GM23338 (cell line): ENCODE measurements around the gene RPTOR. TPM values are rescaled to one million over a fixed set of nuclear protein-coding genes. Genes with fewer than 3 reads are reported as not detected.
A peak's percentile ranks its signal among the peaks of the same experiment; 100 is the strongest.

Experiments
- ATAC-seq: fragments of 200-7000 bp; cut with Tn5 transposase; 3 replicates; pipeline ENCODE4 v1.9.1; 2020
- DNase-seq: peaks from one replicate; pipeline ENCODE4 v3.0.0-alpha.2; 2015; ENCODE audit warnings: low spot score
- H2AFZ ChIP-seq: fragments of 200-600 bp; sonication (generic); 2 replicates; pipeline ENCODE4 v1.8.0; 2016; ENCODE audit warnings: antibody characterized with exemption, mild to moderate bottlenecking, moderate library complexity
- H3F3A ChIP-seq: fragments of 200-600 bp; sonication (generic); replicated peaks from 2 replicates; pipeline ENCODE4 v1.8.0; 2017; ENCODE audit warnings: antibody characterized with exemption, mixed run types, low read depth
- H3K27ac ChIP-seq: fragments of 200-600 bp; sonication (generic); 2 replicates; pipeline ENCODE4 v1.6.1; 2016; ENCODE audit warnings: low read depth
- H3K27me3 ChIP-seq: fragments of 200-600 bp; sonication (generic); 2 replicates; pipeline ENCODE4 v1.8.0; 2016; ENCODE audit warnings: mild to moderate bottlenecking, mixed run types, moderate library complexity; ENCODE audit not compliant: insufficient read depth
- H3K36me3 ChIP-seq: fragments of 200-600 bp; sonication (generic); 2 replicates; pipeline ENCODE4 v1.8.0; 2016; ENCODE audit warnings: mild to moderate bottlenecking; ENCODE audit not compliant: insufficient read depth
- H3K4me1 ChIP-seq: fragments of 200-600 bp; sonication (generic); 2 replicates; pipeline ENCODE4 v1.8.0; 2016; ENCODE audit warnings: mild to moderate bottlenecking, moderate library complexity; ENCODE audit not compliant: insufficient read depth
- H3K4me2 ChIP-seq: fragments of 200-600 bp; sonication (generic); 2 replicates; pipeline ENCODE4 v1.7.1; 2017; ENCODE audit warnings: mixed run types
- H3K4me3 ChIP-seq: fragments of 200-600 bp; sonication (generic); 2 replicates; pipeline ENCODE4 v1.6.1; 2016; ENCODE audit warnings: mixed run types
- H3K79me2 ChIP-seq: fragments of 200-600 bp; sonication (generic); replicated peaks from 2 replicates; pipeline ENCODE4 v1.8.0; 2017; ENCODE audit warnings: mild to moderate bottlenecking; ENCODE audit not compliant: insufficient read depth
- H3K9me2 ChIP-seq: fragments of 200-600 bp; sonication (generic); 2 replicates; pipeline ENCODE4 v1.8.0; 2017; ENCODE audit not compliant: insufficient read depth
- H4K20me1 ChIP-seq: fragments of 200-600 bp; sonication (generic); replicated peaks from 2 replicates; pipeline ENCODE4 v1.8.0; 2017; ENCODE audit warnings: mild to moderate bottlenecking; ENCODE audit not compliant: insufficient read depth
- H3K27ac Mint-ChIP-seq: 2 replicates; pipeline ENCODE4 v1.8.0; 2020; ENCODE audit warnings: inconsistent platforms, mild to moderate bottlenecking, moderate library complexity, mixed read lengths
- H3K27me3 Mint-ChIP-seq: 3 replicates; pipeline ENCODE4 v1.8.0; 2022; ENCODE audit warnings: low read depth, mild to moderate bottlenecking, moderate library complexity, mixed read lengths, inconsistent platforms; ENCODE audit not compliant: insufficient read depth, poor library complexity
- H3K36me3 Mint-ChIP-seq: 3 replicates; pipeline ENCODE4 v1.8.0; 2021; ENCODE audit warnings: low read depth, mild to moderate bottlenecking, inconsistent platforms, moderate library complexity, mixed read lengths
- H3K4me1 Mint-ChIP-seq: 3 replicates; pipeline ENCODE4 v1.8.0; 2020; ENCODE audit warnings: mild to moderate bottlenecking, inconsistent platforms, mixed read lengths
- H3K4me3 Mint-ChIP-seq: 3 replicates; pipeline ENCODE4 v1.8.0; 2021; ENCODE audit warnings: moderate library complexity, mild to moderate bottlenecking, inconsistent platforms, mixed read lengths
- H3K9me3 Mint-ChIP-seq: 3 replicates; pipeline ENCODE4 v1.8.0; 2020; ENCODE audit warnings: moderate library complexity, mild to moderate bottlenecking, inconsistent platforms, mixed read lengths
- CREB1 ChIP-seq: fragments of 250-450 bp; sonication (Bioruptor Pico); IDR thresholded peaks from 2 replicates; pipeline ENCODE4 v1.5.0; 2020; ENCODE audit warnings: low read depth, mild to moderate bottlenecking, moderate library complexity
- CTCF ChIP-seq, 2 experiments: fragments of 200-600 bp in 1 of 2; sonication (generic) in 1 of 2; conservative IDR thresholded peaks; 2 replicates each; pipeline versions ENCODE4 v1.5.1 to v1.6.1; 2016 to 2017; ENCODE audit warnings: antibody characterized with exemption in 2 of 2, low read depth in 2 of 2, mild to moderate bottlenecking in 2 of 2, moderate library complexity in 1 of 2
- ETS1 ChIP-seq: IDR thresholded peaks from 2 replicates; pipeline ENCODE4 v1.6.1; 2016; ENCODE audit warnings: antibody characterized with exemption
- EZH2phosphoT487 ChIP-seq: fragments of 200-600 bp; sonication (generic); IDR thresholded peaks from one replicate; pipeline ENCODE4 v1.8.1; 2018; ENCODE audit warnings: antibody characterized with exemption; ENCODE audit not compliant: unreplicated experiment
- JUNB ChIP-seq: IDR thresholded peaks from one replicate; pipeline ENCODE4 v1.6.1; 2016; ENCODE audit warnings: antibody characterized with exemption; ENCODE audit not compliant: unreplicated experiment
- NANOG ChIP-seq: IDR thresholded peaks from 2 replicates; pipeline ENCODE4 v1.6.1; 2016; ENCODE audit warnings: antibody characterized with exemption, borderline replicate concordance
- REST ChIP-seq: IDR thresholded peaks from one replicate; pipeline ENCODE4 v1.6.1; 2018; ENCODE audit warnings: antibody characterized with exemption; ENCODE audit not compliant: unreplicated experiment
- ZNF114 ChIP-seq: fragments of 250-450 bp; sonication (Bioruptor Pico); IDR thresholded peaks from 2 replicates; pipeline ENCODE4 v1.5.0; 2020; ENCODE audit warnings: mild to moderate bottlenecking, moderate library complexity
- polyA plus RNA-seq: library from polyadenylated mRNA; unstranded; fragments of >200 nt; fragmentation: Nextera tagmentation; extraction: Ambion mirVana; gene quantifications from 2 replicates; pipeline ENCODE4 v1.2.1, GENCODE V29; 2016
- total RNA-seq: library from RNA; depleted of rRNA; stranded (reverse); fragments of >200 nt; shearing (Covaris generic); gene quantifications from 2 replicates; pipeline ENCODE4 v1.2.3, GENCODE V29; 2014

The RPTOR gene
- total and polyA plus RNA-seq, 2 experiments from 2014 or later: 9.5 to 38.0 TPM

- TF ChIP-seq REST: no peak
- no peak for TF ChIP-seq CREB1 (CRISPR knock-in tag)
These were observed 5.5 kb upstream of the RPTOR start (continued) for GRCh38 chr17:80539022-80539641.

- H3K4me3 ChIP-seq: peak overlapping the region; percentile 87
- peak; percentile 29 for DNase-seq
- peak overlapping the region; percentile 91 for H3K4me2 ChIP-seq
- ATAC-seq: peak; percentile 11; the same call in 2 of the 3 replicates
- peaks cover 21% of the 10 kb centered on the region; the same call in 1 of the 2 replicates for H4K20me1 ChIP-seq
- Mint-ChIP-seq H3K27ac (peak overlapping the region; percentile 95), H3K4me3 (peak overlapping the region; percentile 96), H3K36me3 (no peaks in the 10 kb centered on the region), H3K27me3 (peaks cover 15% of the 10 kb centered on the region), H3K9me3 (no peaks in the 10 kb centered on the region), H3K4me1 (peaks cover 7% of the 10 kb centered on the region)
- no peaks in the 10 kb centered on the region for H3F3A ChIP-seq
- H3K79me2 ChIP-seq: peaks cover 55% of the 10 kb centered on the region
- peak overlapping the region; percentile 83; the same call in 1 of the 2 replicates for H3K27ac ChIP-seq
- H2AFZ ChIP-seq: peak overlapping the region; percentile 92
- H3K4me1 ChIP-seq: peaks cover 11% of the 10 kb centered on the region
- no peaks in the 10 kb centered on the region for H3K36me3 ChIP-seq
- H3K9me2 ChIP-seq: no peaks in the 10 kb centered on the region
- H3K27me3 ChIP-seq: no peaks in the 10 kb centered on the region
- TF ChIP-seq ZNF114 (CRISPR knock-in tag) (no peak), NANOG (no peak), JUNB (no peak), ETS1 (no peak), CREB1 (CRISPR knock-in tag) (no peak), EZH2phosphoT487 (no peak), REST (no peak), CTCF (conservative IDR thresholded peaks at IDR 0.05; ENCODE audit: low read depth in 2 of 2) (no peak)
These were observed 825 bp downstream of the RPTOR start for GRCh38 chr17:80545499-80545826.
